Measurements from ENCODE around the gene LATS2.
"Not testable (repeated sequence)": the region's sequence is repeated elsewhere in the genome, so short reads cannot be mapped to it uniquely, and the experiment has no call there.

The LATS2 gene

DNA sequence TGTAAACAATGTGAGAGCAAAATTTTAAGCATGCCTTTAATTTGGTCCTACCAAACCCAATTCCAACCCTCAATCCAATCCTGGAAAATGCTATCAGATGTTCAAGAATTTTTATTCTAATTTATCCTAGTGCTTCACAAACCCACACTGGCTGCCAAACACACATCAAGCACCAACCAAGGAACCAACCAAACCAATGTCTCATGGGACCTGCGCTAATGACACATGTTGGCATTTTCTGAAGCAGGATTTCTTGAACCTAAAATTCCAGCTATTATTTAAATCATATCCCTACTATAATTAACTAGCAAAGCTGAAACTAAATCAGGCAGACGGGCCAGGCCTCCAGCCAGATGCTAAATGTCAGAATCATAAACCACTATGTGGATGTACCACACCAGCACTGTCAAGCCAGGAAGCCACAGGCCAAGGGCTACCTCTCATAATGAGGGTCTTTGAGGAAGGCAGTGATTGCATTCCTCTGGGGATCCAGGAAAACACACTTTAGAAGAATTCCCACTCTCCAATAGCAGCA, 5.8 kb downstream of the LATS2 start:
- DNase-seq (ENCODE audit: low read depth): no peak
- H3K4me3 ChIP-seq (ENCODE audit: low read depth, low read length): no peak overlapping the region
- TF ChIP-seq, protein P1, sequence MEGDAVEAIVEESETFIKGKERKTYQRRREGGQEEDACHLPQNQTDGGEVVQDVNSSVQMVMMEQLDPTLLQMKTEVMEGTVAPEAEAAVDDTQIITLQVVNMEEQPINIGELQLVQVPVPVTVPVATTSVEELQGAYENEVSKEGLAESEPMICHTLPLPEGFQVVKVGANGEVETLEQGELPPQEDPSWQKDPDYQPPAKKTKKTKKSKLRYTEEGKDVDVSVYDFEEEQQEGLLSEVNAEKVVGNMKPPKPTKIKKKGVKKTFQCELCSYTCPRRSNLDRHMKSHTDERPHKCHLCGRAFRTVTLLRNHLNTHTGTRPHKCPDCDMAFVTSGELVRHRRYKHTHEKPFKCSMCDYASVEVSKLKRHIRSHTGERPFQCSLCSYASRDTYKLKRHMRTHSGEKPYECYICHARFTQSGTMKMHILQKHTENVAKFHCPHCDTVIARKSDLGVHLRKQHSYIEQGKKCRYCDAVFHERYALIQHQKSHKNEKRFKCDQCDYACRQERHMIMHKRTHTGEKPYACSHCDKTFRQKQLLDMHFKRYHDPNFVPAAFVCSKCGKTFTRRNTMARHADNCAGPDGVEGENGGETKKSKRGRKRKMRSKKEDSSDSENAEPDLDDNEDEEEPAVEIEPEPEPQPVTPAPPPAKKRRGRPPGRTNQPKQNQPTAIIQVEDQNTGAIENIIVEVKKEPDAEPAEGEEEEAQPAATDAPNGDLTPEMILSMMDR (conservative IDR thresholded peaks at IDR 0.05; ENCODE audit: low read depth, low read length): no peak

DNA sequence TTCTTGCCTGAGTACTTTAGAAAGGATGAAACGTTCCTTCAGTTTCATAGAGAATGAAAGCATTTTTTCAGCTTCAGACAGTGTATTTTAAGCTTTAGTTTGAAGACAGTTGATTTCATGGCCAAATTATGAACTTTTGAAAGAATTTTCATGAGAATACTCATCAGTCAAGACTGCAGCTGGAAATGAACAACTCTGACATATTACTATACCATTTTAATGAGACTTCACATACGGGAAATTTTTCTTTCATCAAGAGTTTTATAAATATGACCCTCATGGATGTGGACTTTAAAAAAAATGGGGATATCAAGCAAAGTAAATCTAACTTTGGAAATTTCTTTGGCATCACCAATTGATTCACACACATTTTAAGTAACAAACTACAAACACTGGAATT, 6.4 kb downstream of the LATS2 start:
- H3K4me3 ChIP-seq (ENCODE audit: low read depth, low read length): no peak overlapping the region
- DNase-seq (ENCODE audit: low read depth): no peak
- TF ChIP-seq, protein P1 (conservative IDR thresholded peaks at IDR 0.05; ENCODE audit: low read depth, low read length): no peak

DNA sequence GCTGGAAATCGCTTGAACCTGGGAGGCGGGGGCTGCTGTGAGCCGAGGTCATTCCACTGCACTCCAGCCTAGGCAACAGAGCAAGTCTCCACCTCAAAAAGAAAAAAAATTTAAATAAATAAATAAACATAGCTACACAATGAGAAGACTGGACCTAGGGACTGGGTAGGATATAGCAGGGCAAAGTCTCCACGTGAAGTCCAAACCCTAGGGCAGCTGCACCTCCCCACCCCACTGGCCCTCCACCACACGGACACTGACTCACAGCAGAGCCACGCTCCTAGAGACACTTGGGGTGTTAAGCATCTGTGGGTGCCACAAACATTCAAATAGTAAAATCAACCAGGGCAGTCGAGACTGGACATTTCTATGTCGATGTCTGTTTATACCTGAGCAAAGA, 7.1 kb downstream of the LATS2 start:
- no peak for DNase-seq (ENCODE audit: low read depth)
- H3K4me3 ChIP-seq (ENCODE audit: low read depth, low read length): no peak overlapping the region
- TF ChIP-seq, protein P1 (conservative IDR thresholded peaks at IDR 0.05; ENCODE audit: low read depth, low read length): no peak

DNA sequence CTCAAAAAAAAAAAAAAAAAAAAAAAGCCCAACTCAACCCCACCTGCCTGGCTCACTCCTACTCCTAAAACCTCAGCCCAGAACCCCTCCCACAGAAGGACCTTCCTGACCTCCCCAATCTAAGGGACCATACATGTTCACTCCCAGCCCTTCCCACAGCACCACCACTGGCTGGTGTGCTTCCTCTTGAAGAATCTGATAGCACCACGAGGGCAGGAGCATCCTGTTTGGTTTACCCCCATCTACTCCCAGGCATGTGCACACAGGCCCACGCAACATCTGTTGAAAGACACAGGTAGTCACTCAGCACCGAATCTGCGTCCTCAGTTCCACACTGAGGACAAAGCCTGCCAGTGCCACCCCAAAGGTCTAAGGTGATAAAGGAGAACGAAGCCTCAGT, 8.2 kb downstream of the LATS2 start:
- DNase-seq (ENCODE audit: low read depth): no peak
- H3K4me3 ChIP-seq (ENCODE audit: low read depth, low read length): no peak overlapping the region

DNA sequence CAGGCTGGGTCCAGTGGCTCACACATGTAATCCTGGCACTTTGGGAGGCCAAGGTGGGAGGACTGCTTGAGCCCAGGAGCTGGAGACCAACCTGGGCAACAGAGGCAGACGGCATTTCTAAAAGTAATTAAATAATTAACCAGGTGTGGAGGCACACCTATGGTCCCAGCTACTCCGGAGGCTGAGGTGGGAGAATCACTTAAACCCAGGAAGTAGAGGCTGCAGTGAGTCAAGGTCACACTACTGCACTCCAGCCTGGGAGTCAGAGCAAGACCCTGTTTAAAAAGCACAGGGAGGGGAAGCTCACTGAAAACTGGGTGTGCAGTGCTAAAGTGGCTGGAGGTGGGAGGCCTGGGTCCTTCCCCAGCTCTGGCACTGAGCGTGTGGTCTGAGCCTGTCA, 9.7 kb downstream of the LATS2 start:
- no peak overlapping the region for H3K4me3 ChIP-seq (ENCODE audit: low read depth, low read length)
- TF ChIP-seq, protein P1 (conservative IDR thresholded peaks at IDR 0.05; ENCODE audit: low read depth, low read length): no peak
- no peak for DNase-seq (ENCODE audit: low read depth)

More for the DNA sequence above, 8.2 kb downstream of the LATS2 start:
- TF ChIP-seq, protein P1 (conservative IDR thresholded peaks at IDR 0.05; ENCODE audit: low read depth, low read length): no peak

DNA sequence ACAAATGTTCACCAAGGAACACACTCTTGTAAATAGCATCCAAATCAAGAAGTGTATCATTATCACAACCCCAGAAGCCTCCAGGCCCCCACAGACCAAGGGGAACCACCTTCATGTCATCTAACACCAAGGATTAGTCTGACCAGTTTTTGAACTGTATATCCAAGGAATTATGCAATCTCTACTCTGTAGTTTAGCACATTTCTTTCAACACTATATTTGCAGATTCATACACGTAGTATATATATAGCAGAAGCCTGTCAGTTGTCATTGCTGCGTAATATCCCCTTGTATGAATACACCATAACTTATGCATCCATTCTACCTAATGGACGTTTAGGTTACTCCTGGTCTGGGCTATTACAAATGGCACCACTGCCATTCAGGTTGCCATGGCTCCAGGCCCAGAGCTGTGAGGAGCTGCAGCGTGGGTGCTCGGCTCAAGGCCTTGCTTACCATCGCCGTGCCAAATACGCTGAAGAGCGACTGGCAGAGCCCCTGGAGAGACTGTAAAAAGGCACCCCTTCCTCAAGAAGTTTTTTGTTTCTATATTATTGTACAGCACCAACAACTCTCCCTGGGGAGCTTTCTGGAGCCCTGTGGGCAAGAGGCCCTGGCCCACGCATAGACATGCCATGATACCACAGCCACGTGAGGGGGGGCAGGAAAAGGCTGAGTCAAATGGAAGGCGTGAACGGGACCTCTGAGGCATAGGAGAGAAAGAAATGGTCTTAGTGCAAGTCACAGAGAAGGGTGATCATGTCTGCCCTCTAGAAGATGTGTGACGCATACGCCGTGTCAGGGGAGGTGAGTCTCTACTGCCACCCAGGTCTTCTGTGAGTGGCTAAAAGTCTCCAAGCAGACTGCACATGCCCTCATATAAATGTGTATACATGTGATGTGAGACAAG, 10.8 kb downstream of the LATS2 start:
- TF ChIP-seq, protein P1 (conservative IDR thresholded peaks at IDR 0.05; ENCODE audit: low read depth, low read length): no peak
- H3K4me3 ChIP-seq (ENCODE audit: low read depth, low read length): no peak overlapping the region
- peak; percentile 39 for DNase-seq (ENCODE audit: low read depth)

DNA sequence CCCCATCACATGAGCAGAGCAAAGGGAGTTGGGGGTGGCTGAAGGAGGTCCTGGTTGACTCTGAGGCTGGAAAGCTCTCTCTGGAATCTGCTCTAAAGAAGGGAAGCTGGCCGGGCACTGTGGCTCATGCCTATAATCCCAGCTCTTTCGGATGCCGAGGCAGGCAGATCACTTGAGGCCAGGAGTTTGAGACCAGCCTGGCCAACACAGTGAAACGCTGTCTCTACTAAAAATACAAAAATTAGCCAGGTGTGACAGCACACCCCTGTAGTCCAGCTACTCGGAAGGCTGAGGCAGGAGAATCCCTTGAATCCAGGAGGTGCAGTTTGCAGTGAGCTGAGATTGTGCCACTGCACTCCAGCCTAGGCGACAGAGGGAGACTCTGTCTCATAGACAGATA, 11.7 kb downstream of the LATS2 start:
- not testable (repeated sequence) for DNase-seq (ENCODE audit: low read depth); H3K4me3 ChIP-seq (ENCODE audit: low read depth, low read length)
